Ishikawa (cell line): Measurements from ENCODE around the gene KCNG2.

Experiments used
- CEBPB ChIP-seq: IDR thresholded peaks from 2 replicates; pipeline ENCODE4 v1.6.1; 2012
- CREB1 ChIP-seq: IDR thresholded peaks from 2 replicates; pipeline ENCODE4 v1.6.1; 2012; ENCODE audit warnings: low read depth
- EGR1 ChIP-seq: IDR thresholded peaks from 2 replicates; pipeline ENCODE4 v1.6.1; 2012
- EP300 ChIP-seq: IDR thresholded peaks from 2 replicates; pipeline ENCODE4 v1.6.1; 2012; ENCODE audit warnings: borderline replicate concordance
- FOXM1 ChIP-seq: IDR thresholded peaks from 2 replicates; pipeline ENCODE4 v1.6.1; 2012; ENCODE audit warnings: low read depth, borderline replicate concordance
- MAX ChIP-seq: IDR thresholded peaks from 2 replicates; pipeline ENCODE4 v1.6.1; 2012
- NFIC ChIP-seq: IDR thresholded peaks from 2 replicates; pipeline ENCODE4 v1.6.1; 2012
- RAD21 ChIP-seq: IDR thresholded peaks from 2 replicates; pipeline ENCODE4 v1.6.1; 2012; ENCODE audit warnings: low read depth
- REST ChIP-seq: IDR thresholded peaks from 2 replicates; pipeline ENCODE4 v1.6.1; 2012; ENCODE audit warnings: low read depth, mild to moderate bottlenecking
- TAF1 ChIP-seq: IDR thresholded peaks from 2 replicates; pipeline ENCODE4 v1.6.1; 2012; ENCODE audit warnings: low read depth, mild to moderate bottlenecking
- TCF12 ChIP-seq: IDR thresholded peaks from 2 replicates; pipeline ENCODE4 v1.6.1; 2012; ENCODE audit warnings: low read depth
- TEAD4 ChIP-seq: IDR thresholded peaks from 2 replicates; pipeline ENCODE4 v1.6.1; 2012
- YY1 ChIP-seq: IDR thresholded peaks from 2 replicates; pipeline ENCODE4 v1.6.1; 2012; ENCODE audit warnings: low read depth
- ZBTB7A ChIP-seq: IDR thresholded peaks from 2 replicates; pipeline ENCODE4 v1.6.1; 2012; ENCODE audit warnings: low read depth
- TF ChIP-seq, protein P1 (sequence below): IDR thresholded peaks from 2 replicates; pipeline ENCODE4 v1.6.1; 2012

The KCNG2 gene

DNA sequence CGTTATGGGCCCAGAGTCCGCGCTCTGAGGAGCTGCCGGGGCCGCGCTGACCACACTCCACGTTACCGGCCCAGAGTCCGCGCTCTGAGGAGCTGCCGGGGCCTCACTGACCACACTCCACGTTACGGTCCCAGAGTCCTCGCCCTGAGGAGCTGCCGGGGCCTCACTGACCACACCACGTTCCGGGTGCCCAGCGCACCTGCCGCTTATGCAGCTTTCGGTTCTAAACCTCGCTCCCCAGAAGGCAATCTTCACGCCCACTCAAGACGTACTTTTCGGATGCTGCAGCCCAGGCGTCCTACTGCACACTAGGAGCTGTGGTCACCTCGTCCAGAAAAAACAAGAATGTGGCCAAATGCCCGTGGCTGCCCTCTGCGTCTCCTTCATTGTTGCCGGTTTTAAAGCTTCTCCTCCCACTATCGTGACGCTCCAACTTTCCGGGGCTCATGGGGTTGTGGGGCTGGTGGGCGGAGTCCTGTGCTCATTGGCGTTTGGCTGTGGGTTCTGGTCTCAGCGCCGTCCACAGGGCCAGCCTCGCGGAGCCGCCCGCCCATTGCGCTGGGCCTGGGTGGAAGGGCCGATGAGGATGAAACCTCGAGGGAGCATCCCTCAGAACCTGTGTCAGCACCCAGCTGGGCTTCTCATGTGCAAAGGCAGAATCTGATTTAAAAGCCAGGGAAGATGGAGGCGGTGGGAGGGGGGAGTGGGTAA, 11.9 kb downstream of the KCNG2 start:
- TF ChIP-seq RAD21 (no peak), MAX (no peak), NFIC (no peak), CREB1 (no peak), EGR1 (no peak), TCF12 (no peak), EP300 (no peak), TEAD4 (no peak), ZBTB7A (no peak), CEBPB (no peak), TAF1 (no peak), REST (no peak), YY1 (no peak)
- TF ChIP-seq, protein P1, sequence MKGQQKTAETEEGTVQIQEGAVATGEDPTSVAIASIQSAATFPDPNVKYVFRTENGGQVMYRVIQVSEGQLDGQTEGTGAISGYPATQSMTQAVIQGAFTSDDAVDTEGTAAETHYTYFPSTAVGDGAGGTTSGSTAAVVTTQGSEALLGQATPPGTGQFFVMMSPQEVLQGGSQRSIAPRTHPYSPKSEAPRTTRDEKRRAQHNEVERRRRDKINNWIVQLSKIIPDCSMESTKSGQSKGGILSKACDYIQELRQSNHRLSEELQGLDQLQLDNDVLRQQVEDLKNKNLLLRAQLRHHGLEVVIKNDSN: no peak

DNA sequence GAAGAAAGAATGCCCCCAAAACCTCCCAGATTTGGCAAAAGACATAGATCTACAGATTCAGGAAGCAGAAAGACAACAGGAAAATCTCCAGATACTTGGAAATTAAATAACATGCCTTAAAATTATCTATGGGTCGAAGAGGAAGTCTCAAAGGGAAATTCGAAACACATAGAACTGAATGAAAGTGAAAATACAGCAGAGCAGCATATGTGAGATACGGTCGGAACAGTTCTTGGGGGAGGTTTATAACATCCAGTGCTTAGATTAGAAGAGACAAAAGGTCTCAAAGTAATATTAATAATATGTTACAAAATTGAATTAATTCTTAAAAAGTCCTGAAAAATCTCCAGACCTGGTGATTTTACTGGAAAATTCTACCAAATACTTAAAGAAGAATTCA, 14.3 kb downstream of the KCNG2 start:
- TF ChIP-seq FOXM1: no peak
- TF ChIP-seq, protein P1: no peak
- TF ChIP-seq NFIC: no peak
- TF ChIP-seq TEAD4: no peak
- no peak for TF ChIP-seq RAD21
- no peak for TF ChIP-seq EP300
- no peak for TF ChIP-seq CEBPB
- TF ChIP-seq YY1: no peak
- no peak for TF ChIP-seq REST
- no peak for TF ChIP-seq MAX
- no peak for TF ChIP-seq CREB1
- no peak for TF ChIP-seq TAF1
- TF ChIP-seq TCF12: no peak
- TF ChIP-seq ZBTB7A: no peak
- no peak for TF ChIP-seq EGR1

DNA sequence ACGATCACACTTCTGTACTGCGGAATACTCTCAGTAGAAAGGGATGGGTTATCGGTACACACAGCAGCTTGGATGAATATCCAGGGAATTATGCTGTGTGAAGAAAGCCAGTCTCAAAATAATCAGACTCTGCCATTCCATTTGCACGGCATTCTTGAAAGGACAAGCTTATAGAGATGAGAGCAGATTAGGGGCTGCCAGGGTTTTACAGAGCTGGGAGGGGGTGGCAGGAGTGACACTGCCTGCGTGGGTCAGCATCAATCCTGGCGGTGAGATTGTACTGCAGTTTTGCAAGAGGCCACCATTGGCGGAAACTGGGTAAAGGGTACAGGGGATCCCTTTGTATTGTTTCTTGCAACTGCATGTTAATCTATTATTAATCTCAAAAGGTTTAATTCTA, 16.6 kb downstream of the KCNG2 start:
- TF ChIP-seq TEAD4: no peak
- no peak for TF ChIP-seq REST
- TF ChIP-seq TAF1: no peak
- no peak for TF ChIP-seq TCF12

DNA sequence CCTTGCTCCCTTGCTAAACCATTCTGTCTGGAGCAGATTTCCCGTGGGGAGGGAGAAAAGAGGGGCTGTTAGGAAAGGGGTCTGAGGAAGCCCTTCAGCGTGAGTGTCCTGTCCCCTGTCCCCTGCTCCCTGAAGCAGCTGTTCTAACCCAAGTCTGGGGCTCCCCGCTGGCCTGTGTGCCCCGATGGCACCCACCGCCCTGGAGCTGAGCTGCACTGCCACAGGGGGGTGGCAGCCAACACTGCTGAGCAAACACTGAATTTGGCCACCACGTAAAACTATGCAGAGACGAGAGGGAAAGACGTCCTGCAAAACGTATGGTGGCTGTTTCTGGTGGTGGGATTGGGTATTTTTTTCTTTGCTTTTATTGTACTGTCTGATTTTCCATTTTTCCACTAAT, 17.9 kb downstream of the KCNG2 start:
- TF ChIP-seq TCF12 (no peak), CEBPB (no peak), EGR1 (no peak), YY1 (no peak), RAD21 (no peak), EP300 (no peak), REST (no peak)
